ENCODE measurements around the gene ELFN1.

ELFN1 gene

DNA sequence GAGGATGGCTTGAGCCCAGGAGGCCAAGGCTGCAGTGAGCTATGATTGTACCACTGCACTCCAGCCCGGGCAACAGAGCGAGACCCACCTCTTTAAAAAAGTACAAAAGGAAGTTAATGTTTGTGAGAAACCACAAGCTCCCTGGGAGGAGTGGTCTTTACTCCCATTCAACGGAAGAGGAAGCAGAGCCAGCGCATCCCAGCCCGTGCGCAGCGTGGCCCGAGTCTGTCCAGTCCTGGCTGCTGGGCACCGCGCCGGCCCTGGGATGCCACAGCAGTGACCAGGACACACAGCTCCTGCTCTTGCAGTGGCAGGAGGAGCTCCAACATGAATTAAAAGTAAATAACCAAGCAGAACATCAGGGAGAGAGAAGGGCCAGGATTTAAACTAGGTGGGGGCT is 68.4 kb downstream of the ELFN1 start:
- no peak for TF ChIP-seq CTCF (IDR thresholded peaks at IDR 0.05; ENCODE audit: borderline replicate concordance, control extremely low read depth, extremely low read depth, insufficient read depth, missing control alignments)
- no peak for DNase-seq (ENCODE audit: low spot score)
- in situ Hi-C loops (cut with MboI; ENCODE audit: low sequenced_read_pairs, unreplicated experiment), result no loop called here

DNA sequence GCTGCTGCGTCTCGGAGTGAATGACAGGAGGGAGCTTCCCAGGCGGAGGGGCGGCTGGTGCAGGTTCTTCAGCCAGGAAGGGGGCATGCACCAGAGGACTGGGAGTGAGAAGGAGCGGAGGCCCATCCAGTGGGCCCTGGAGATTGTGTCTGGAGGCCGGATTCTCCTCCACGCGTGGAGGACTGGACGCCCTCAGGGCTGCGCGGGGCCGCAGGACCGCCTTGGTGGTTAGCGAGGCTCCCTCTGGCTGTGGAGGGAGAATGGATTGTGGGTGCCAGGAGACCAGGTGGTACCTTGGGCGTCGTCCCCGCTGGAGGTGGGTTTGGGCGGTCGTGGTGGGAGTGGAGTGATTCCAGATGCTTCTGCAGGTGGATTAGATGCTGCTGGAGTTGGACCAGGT is 68.9 kb downstream of the ELFN1 start:
- in situ Hi-C loops (cut with MboI; ENCODE audit: low sequenced_read_pairs, unreplicated experiment), result no loop called here
- TF ChIP-seq CTCF (IDR thresholded peaks at IDR 0.05; ENCODE audit: borderline replicate concordance, control extremely low read depth, extremely low read depth, insufficient read depth, missing control alignments), result no peak
- DNase-seq (ENCODE audit: low spot score), result no peak

- no peak for TF ChIP-seq CTCF (IDR thresholded peaks at IDR 0.05; ENCODE audit: borderline replicate concordance, control extremely low read depth, extremely low read depth, insufficient read depth, missing control alignments)
- in situ Hi-C loops (cut with MboI; ENCODE audit: low sequenced_read_pairs, unreplicated experiment), result no loop called here
Measured at GRCh38 chr7:1739593-1739992, 69.5 kb downstream of the ELFN1 start.

DNA sequence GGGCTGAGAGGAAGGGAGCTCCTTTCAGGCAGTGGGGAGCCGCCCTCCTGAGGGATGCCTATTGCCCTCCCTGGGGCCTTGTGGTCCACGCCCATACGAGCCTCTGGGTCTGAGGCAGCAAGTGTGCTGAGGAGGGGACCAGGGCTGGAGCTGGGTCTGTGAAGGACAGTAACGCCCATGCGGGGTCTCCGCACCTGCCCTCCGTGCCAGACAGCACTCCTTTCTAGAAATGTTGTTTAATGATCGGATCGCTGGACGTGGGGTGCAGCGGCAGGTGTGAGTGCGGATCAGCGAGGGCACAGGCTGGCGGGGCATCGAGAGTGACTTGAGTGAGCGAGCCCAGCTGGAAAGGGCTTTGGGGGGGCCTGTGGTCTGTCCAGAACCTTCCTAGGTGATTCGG is 70.1 kb downstream of the ELFN1 start:
- DNase-seq (ENCODE audit: low spot score), result no peak
- in situ Hi-C loops (cut with MboI; ENCODE audit: low sequenced_read_pairs, unreplicated experiment), result no loop called here

More at GRCh38 chr7:1739593-1739992, 69.5 kb downstream of the ELFN1 start:
- DNase-seq (ENCODE audit: low spot score), result no peak

GRCh38 chr7:1741246-1741645 is 71.2 kb downstream of the ELFN1 start:
- TF ChIP-seq CTCF (IDR thresholded peaks at IDR 0.05; ENCODE audit: borderline replicate concordance, control extremely low read depth, extremely low read depth, insufficient read depth, missing control alignments), result no peak

More for the DNA sequence above, 70.1 kb downstream of the ELFN1 start:
- TF ChIP-seq CTCF (IDR thresholded peaks at IDR 0.05; ENCODE audit: borderline replicate concordance, control extremely low read depth, extremely low read depth, insufficient read depth, missing control alignments), result no peak

DNA sequence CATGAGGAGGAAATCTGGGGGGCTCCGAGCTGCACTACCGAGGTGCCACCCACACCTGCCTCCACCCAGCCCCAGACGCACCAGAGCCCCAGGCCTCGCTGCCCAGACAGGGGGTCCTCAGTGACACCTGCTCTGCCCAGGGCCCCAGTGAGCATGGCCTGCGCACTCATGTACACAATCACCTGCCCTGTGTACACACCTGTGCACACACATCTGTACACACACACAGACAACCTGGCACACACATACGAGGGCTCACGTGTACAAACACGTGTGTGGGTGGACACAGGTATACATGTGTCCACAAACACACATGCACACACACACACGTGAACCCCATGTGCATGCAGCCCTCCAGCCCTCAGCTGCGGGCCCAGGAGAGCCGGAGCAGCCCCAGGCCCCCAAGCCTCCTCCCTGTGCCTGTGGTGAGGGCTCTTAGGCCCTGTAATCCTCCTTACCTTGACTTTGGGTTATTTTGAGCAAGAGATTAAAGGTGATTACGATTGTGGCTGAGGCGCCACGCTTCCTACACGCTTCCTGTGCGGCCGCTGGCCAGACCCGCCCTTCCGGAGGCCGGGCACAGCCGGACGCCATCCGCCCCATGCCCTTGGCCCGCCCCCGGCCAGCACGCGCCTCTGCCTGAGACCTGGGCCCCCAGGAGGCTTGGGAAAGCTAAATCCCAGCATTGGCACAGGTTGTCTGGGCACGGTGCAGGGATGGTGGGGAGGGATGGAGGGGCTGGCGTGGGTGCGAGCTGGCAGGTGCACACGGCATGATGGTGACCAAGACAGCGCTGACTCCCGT is 71.9 kb downstream of the ELFN1 start:
- no peak for TF ChIP-seq CTCF (IDR thresholded peaks at IDR 0.05; ENCODE audit: borderline replicate concordance, control extremely low read depth, extremely low read depth, insufficient read depth, missing control alignments)
- in situ Hi-C loops (cut with MboI; ENCODE audit: low sequenced_read_pairs, unreplicated experiment), result no loop called here
- DNase-seq (ENCODE audit: low spot score), result no peak

More at GRCh38 chr7:1741246-1741645, 71.2 kb downstream of the ELFN1 start:
- DNase-seq (ENCODE audit: low spot score), result no peak
- in situ Hi-C loops (cut with MboI; ENCODE audit: low sequenced_read_pairs, unreplicated experiment), result no loop called here

Data from GM13976 (cell line).